ENCODE data around the gene MTPN.

DNA sequence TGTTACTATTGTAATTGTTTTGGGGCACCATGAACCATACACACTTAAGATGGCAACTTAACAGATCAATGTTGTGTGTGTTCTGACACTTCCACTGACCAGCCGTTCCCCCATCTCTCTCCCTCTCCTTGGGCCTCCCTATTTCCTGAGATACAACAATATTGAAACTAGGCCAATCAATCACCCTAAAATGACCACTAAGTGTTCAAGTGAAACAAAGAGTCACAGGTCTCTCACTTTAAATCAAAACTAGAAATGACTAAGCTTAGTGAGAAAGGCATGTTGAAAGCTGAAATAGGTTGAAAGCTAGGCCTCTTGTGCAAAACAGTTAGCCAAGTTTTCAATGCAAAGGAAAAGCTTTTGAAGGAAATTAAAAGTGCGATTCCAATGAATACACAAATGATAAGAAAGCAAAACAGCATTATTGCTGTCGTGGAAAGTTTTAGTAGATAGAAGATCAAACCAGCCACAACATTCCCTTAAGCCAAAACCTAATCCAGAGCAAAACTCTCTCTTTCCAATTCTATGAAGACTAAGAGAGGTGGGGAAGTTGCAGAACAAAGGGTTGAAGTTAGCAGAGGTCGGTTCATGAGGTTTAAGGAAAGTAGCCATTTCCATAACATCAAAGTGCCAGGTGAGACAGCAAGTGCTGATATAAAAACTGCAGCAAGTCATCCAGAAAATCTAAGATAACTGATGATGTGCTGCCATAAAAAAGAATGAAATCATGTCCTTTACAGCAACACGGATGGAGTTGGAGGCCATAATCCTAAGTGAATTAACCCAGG is 90.6 kb downstream of the MTPN start:
- TF ChIP-seq, protein P1, sequence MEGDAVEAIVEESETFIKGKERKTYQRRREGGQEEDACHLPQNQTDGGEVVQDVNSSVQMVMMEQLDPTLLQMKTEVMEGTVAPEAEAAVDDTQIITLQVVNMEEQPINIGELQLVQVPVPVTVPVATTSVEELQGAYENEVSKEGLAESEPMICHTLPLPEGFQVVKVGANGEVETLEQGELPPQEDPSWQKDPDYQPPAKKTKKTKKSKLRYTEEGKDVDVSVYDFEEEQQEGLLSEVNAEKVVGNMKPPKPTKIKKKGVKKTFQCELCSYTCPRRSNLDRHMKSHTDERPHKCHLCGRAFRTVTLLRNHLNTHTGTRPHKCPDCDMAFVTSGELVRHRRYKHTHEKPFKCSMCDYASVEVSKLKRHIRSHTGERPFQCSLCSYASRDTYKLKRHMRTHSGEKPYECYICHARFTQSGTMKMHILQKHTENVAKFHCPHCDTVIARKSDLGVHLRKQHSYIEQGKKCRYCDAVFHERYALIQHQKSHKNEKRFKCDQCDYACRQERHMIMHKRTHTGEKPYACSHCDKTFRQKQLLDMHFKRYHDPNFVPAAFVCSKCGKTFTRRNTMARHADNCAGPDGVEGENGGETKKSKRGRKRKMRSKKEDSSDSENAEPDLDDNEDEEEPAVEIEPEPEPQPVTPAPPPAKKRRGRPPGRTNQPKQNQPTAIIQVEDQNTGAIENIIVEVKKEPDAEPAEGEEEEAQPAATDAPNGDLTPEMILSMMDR (IDR thresholded peaks at IDR 0.05 in 4 of 5, conservative IDR thresholded peaks at IDR 0.05 in 1 of 5) = no peak
- no peak for TF ChIP-seq POLR2A (IDR thresholded peaks at IDR 0.05)

All from gastrocnemius medialis (tissue), 4 donors.